ENCODE measurements around the gene CNTN2.

DNA sequence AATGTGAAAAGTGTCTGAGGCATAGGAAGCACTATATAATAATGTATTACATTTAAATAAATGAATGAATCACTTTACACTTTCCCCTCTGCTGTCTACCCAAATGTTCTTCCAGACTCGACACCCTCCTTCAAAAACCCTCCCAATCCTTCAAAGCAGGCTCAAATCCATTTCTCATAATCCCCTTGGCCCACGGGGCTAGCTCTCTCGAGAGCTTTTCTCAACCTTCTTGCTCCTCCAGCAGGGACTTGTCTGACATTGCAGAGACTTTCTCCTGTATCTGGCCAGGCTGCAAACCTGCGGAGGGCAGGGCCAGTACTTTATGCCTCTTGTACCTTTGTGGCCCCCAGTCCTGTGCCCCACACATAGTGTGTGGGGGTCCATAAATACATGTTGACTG, 14.1 kb upstream of the CNTN2 start:
- no peak for TF ChIP-seq CTCF (IDR thresholded peaks at IDR 0.05)
- TF ChIP-seq POLR2A (IDR thresholded peaks at IDR 0.05), result no peak
- no peak for TF ChIP-seq POLR2AphosphoS5 (IDR thresholded peaks at IDR 0.05)
- no peak for TF ChIP-seq EP300 (IDR thresholded peaks at IDR 0.05; ENCODE audit: low read depth)
